HEK293 (cell line): ENCODE data around the gene LGALS3BP.

Experiments used
- CTCF ChIA-PET: fragments of 350-600 bp; formaldehyde crosslinking; extraction: SDS; loops from one replicate; lab custom pipeline; 2021; ENCODE audit warnings: antibody characterized with exemption; lab: Yijun Ruan, JAX
- POLR2A ChIA-PET: fragments of 300-600 bp; formaldehyde crosslinking; extraction: SDS; loops from one replicate; lab custom pipeline; 2020; ENCODE audit warnings: antibody characterized with exemption, inconsistent platforms; lab: Yijun Ruan, JAX
- H3K27ac ChIP-seq: fragments of 200-500 bp; sonication (Bioruptor generic); 2 replicates; pipeline ENCODE4 v1.5.1; 2014; ENCODE audit warnings: low read depth, low read length, control low read depth, inconsistent platforms; ENCODE audit errors: extremely low read depth
- H3K36me3 ChIP-seq, 2 experiments: fragments of 200-500 bp in 1 of 2; sonication (Bioruptor generic) in 1 of 2; 1 replicate in 1 of 2; 2 replicates in 1 of 2; pipeline ENCODE4 v1.5.1; 2014 to 2017; ENCODE audit warnings: inconsistent platforms in 2 of 2, low read length in 2 of 2; ENCODE audit not compliant: control insufficient read depth in 2 of 2, insufficient read depth in 1 of 2
- H3K4me1 ChIP-seq: fragments of 200-500 bp; sonication (Bioruptor generic); 2 replicates; pipeline ENCODE4 v1.5.1; 2014; ENCODE audit warnings: mild to moderate bottlenecking, low read length, inconsistent platforms; ENCODE audit not compliant: control insufficient read depth, insufficient read depth
- H3K4me3 ChIP-seq: 2 replicates; pipeline ENCODE4 v1.5.1; 2011; ENCODE audit warnings: low read depth, mild to moderate bottlenecking, control low read depth, low read length, moderate library complexity
- H3K9me3 ChIP-seq: fragments of 200-500 bp; sonication (Bioruptor generic); 2 replicates; pipeline ENCODE4 v1.5.1; 2014; ENCODE audit warnings: low read depth, low read length, inconsistent platforms; ENCODE audit not compliant: control insufficient read depth, insufficient read depth
- RBAK ChIP-seq: fragments of 450-650 bp; formaldehyde crosslinking; IDR thresholded peaks from 2 replicates; pipeline ENCODE4 v1.5.1; 2016; ENCODE audit warnings: missing biosample characterization, missing genetic modification characterization
- SP2 ChIP-seq: fragments of 450-650 bp; formaldehyde crosslinking; IDR thresholded peaks from 2 replicates; pipeline ENCODE4 v1.5.1; 2016; ENCODE audit warnings: missing biosample characterization, missing genetic modification characterization
- TSHZ1 ChIP-seq: fragments of 450-650 bp; formaldehyde crosslinking; IDR thresholded peaks from 2 replicates; pipeline ENCODE4 v1.5.1; 2016; ENCODE audit warnings: missing biosample characterization, missing genetic modification characterization, borderline replicate concordance
- YY1 ChIP-seq: fragments of 450-650 bp; formaldehyde crosslinking; IDR thresholded peaks from 2 replicates; pipeline ENCODE4 v1.5.1; 2018; ENCODE audit warnings: missing biosample characterization, missing genetic modification characterization
- ZBTB21 ChIP-seq: fragments of 450-650 bp; formaldehyde crosslinking; IDR thresholded peaks from 2 replicates; pipeline ENCODE4 v1.5.1; 2017; ENCODE audit warnings: missing biosample characterization, missing genetic modification characterization
- ZNF10 ChIP-seq: fragments of 450-650 bp; formaldehyde crosslinking; IDR thresholded peaks from 2 replicates; pipeline ENCODE4 v1.5.1; 2017; ENCODE audit warnings: missing biosample characterization, missing genetic modification characterization
- ZNF133 ChIP-seq: fragments of 450-650 bp; formaldehyde crosslinking; IDR thresholded peaks from 2 replicates; pipeline ENCODE4 v1.5.1; 2016; ENCODE audit warnings: missing biosample characterization, missing genetic modification characterization
- ZNF148 ChIP-seq: fragments of 450-650 bp; formaldehyde crosslinking; IDR thresholded peaks from 2 replicates; pipeline ENCODE4 v1.5.0; 2017; ENCODE audit warnings: missing biosample characterization, missing genetic modification characterization, borderline replicate concordance
- ZNF184 ChIP-seq: fragments of 450-650 bp; IDR thresholded peaks from 2 replicates; pipeline ENCODE4 v1.5.1; 2018; ENCODE audit warnings: missing biosample characterization, mild to moderate bottlenecking, missing genetic modification characterization
- ZNF248 ChIP-seq: fragments of 450-650 bp; formaldehyde crosslinking; IDR thresholded peaks from 2 replicates; pipeline ENCODE4 v1.5.1; 2017; ENCODE audit warnings: missing biosample characterization, missing genetic modification characterization
- ZNF302 ChIP-seq: fragments of 450-650 bp; formaldehyde crosslinking; IDR thresholded peaks from 2 replicates; pipeline ENCODE4 v1.5.1; 2016; ENCODE audit warnings: missing biosample characterization, missing genetic modification characterization, low read depth
- ZNF311 ChIP-seq: fragments of 450-650 bp; formaldehyde crosslinking; IDR thresholded peaks from 2 replicates; pipeline ENCODE4 v1.5.1; 2017; ENCODE audit warnings: missing biosample characterization, missing genetic modification characterization, borderline replicate concordance
- ZNF530 ChIP-seq: fragments of 450-650 bp; formaldehyde crosslinking; IDR thresholded peaks from 2 replicates; pipeline ENCODE4 v1.5.1; 2016; ENCODE audit warnings: low read depth, missing biosample characterization, missing genetic modification characterization
- ZNF548 ChIP-seq: fragments of 450-650 bp; formaldehyde crosslinking; IDR thresholded peaks from 2 replicates; pipeline ENCODE4 v1.5.1; 2016; ENCODE audit warnings: missing biosample characterization, missing genetic modification characterization
- ZNF549 ChIP-seq: fragments of 450-650 bp; IDR thresholded peaks from 2 replicates; pipeline ENCODE4 v1.5.1; 2018; ENCODE audit warnings: missing biosample characterization, missing genetic modification characterization, mild to moderate bottlenecking, inconsistent platforms, moderate library complexity
- ZNF747 ChIP-seq: fragments of 450-650 bp; formaldehyde crosslinking; IDR thresholded peaks from 2 replicates; pipeline ENCODE4 v1.5.1; 2016; ENCODE audit warnings: missing biosample characterization, missing genetic modification characterization
- ZNF777 ChIP-seq: fragments of 450-650 bp; formaldehyde crosslinking; IDR thresholded peaks from 2 replicates; pipeline ENCODE4 v1.5.1; 2017; ENCODE audit warnings: missing biosample characterization, missing genetic modification characterization, borderline replicate concordance

LGALS3BP gene

GRCh38 chr17:78995022-78995760, 15.5 kb upstream of the LGALS3BP start:
- Histone ChIP-seq H3K4me1 (no peaks in the 10 kb centered on the region), H3K36me3 (peaks cover 0 to 93% of the 10 kb centered on the region in 2 experiments), H3K27ac (no peak overlapping the region), H3K4me3 (no peak overlapping the region), H3K9me3 (no peaks in the 10 kb centered on the region)
- ChIA-PET CTCF (interaction anchor here (0.6 to 1.8 kb wide), 10 partner anchors 8 to 129 kb away, joined by 3 to 7 read pairs (median 4); no protein-coding TSS in a partner anchor), POLR2A (interaction anchor here (0.8 to 2.1 kb wide), 3 partner anchors 8 to 15 kb away, joined by 4 to 11 read pairs (median 6); partner anchors contain the start of gene CANT1)
- TF ChIP-seq ZNF10 (tag by site-specific recombination) (no peak), ZNF747 (tag by site-specific recombination) (no peak), ZNF248 (no peak), ZNF148 (tag by site-specific recombination) (no peak), ZNF184 (no peak), YY1 (tag by site-specific recombination) (no peak), SP2 (no peak), ZNF777 (tag by site-specific recombination) (no peak), ZNF548 (tag by site-specific recombination) (no peak), TSHZ1 (tag by site-specific recombination) (no peak), ZNF311 (no peak), RBAK (no peak), ZBTB21 (tag by site-specific recombination) (no peak), ZNF302 (tag by site-specific recombination) (no peak), ZNF133 (tag by site-specific recombination) (no peak), ZNF530 (tag by site-specific recombination) (no peak)

- POLR2A ChIA-PET: interaction anchor here (1.2 kb wide), 1 partner anchor 16 kb away, joined by 4 read pairs; the partner anchor contains the start of gene CANT1
- no peaks in the 10 kb centered on the region for H3K9me3 ChIP-seq
- H3K36me3 ChIP-seq: peaks cover 4 to 90% of the 10 kb centered on the region in 2 experiments
- no peaks in the 10 kb centered on the region for H3K4me1 ChIP-seq
- no peak for TF ChIP-seq ZNF549
- H3K27ac ChIP-seq: no peak overlapping the region
- H3K4me3 ChIP-seq: no peak overlapping the region
- CTCF ChIA-PET: interaction anchor here (0.6 to 2.3 kb wide), 16 partner anchors 9 to 1924 kb away, joined by 3 to 21 read pairs (median 7); partner anchors contain the start of gene LGALS3BP
Measured at GRCh38 chr17:78993981-78994671, 14.4 kb upstream of the LGALS3BP start.
